Heart left ventricle (tissue), 16 donors: ENCODE measurements around the gene CHST9. TPM values are rescaled to one million over a fixed set of nuclear protein-coding genes. Genes with fewer than 3 reads are reported as not detected.
A peak's percentile ranks its signal among the peaks of the same experiment; 100 is the strongest.

Source experiments
- ATAC-seq, 4 donors: fragments of 200-7000 bp; cut with Tn5 transposase; one replicate each; pipeline ENCODE4 v1.9.1; 2020 to 2022; ENCODE audit warnings: moderate library complexity in 4 of 4, mild to moderate bottlenecking in 3 of 4, moderate number of reproducible peaks in 1 of 4
- DNase-seq, 5 donors: peaks; one replicate each; pipeline ENCODE4 v3.0.0-alpha.2; 2020
- H3K27ac ChIP-seq, 12 donors: fragments of 200-600 bp; sonication (generic) in 4 of 12; one replicate each; pipeline versions ENCODE4 v1.5.0 to v1.8.0; 2016 to 2022; ENCODE audit warnings: mild to moderate bottlenecking in 2 of 12
- H3K27me3 ChIP-seq, 9 donors: fragments of 200-600 bp; sonication (generic) in 2 of 9; one replicate each; pipeline versions ENCODE4 v1.5.1 to v1.8.0; 2016 to 2022; ENCODE audit warnings: mild to moderate bottlenecking in 3 of 9
- H3K36me3 ChIP-seq, 9 donors: fragments of 200-600 bp; sonication (generic) in 2 of 9; one replicate each; pipeline versions ENCODE4 v1.5.0 to v1.8.0; 2018 to 2022; ENCODE audit warnings: mild to moderate bottlenecking in 2 of 9
- H3K4me1 ChIP-seq, 12 donors: fragments of 200-600 bp; sonication (generic) in 4 of 12; one replicate each; pipeline versions ENCODE4 v1.5.0 to v1.8.0; 2016 to 2022; ENCODE audit warnings: mild to moderate bottlenecking in 3 of 12
- H3K4me3 ChIP-seq, 12 donors: fragments of 200-600 bp; sonication (generic) in 4 of 12; one replicate each; pipeline versions ENCODE4 v1.5.0 to v1.8.0; 2017 to 2022; ENCODE audit warnings: mild to moderate bottlenecking in 9 of 12, moderate library complexity in 4 of 12
- H3K9me3 ChIP-seq, 12 donors: fragments of 200-600 bp; sonication (generic) in 4 of 12; one replicate each; pipeline versions ENCODE4 v1.5.0 to v1.8.0; 2016 to 2022; ENCODE audit warnings: mild to moderate bottlenecking in 1 of 12
- POLR2A ChIP-seq, 2 donors: fragments of 450-650 bp; IDR thresholded peaks; one replicate each; pipeline ENCODE4 v1.6.1; 2017; ENCODE audit warnings: antibody characterized with exemption in 2 of 2, mild to moderate bottlenecking in 2 of 2, moderate library complexity in 2 of 2
- WGBS, 4 donors: extraction: QIAGEN DNeasy Blood & Tissue Kit in 2 of 4; methylation state at CpG; one replicate each; pipeline versions ENCODE4 v1.1.5 to v1.1.7; 2013 to 2018; 5-methylcytosine and 5-hydroxymethylcytosine counted together
- intact Hi-C, 10 donors: fragments of 100-400 bp; cut with DNase I; formaldehyde crosslinking; loops; one replicate each; pipeline versions ENCODE4 v1.11.1 to v1.14.2; 2022
- polyA plus RNA-seq, 2 donors: library from polyadenylated mRNA; stranded (reverse); fragments of 200-250 nt; gene quantifications; one replicate each; pipeline ENCODE4 v1.2.3, GENCODE V29; 2013
- total RNA-seq, 9 donors: library from RNA; depleted of rRNA in 2 of 9; stranded (reverse); fragments of >200 nt in 2 of 9; fragmentation: NEBNext Ultra II Directional in 3 of 9; extraction: Animal tissue kit (Norgen Biotek cat#: 25700) in 3 of 9; gene quantifications; one replicate each; pipeline versions ENCODE4 v1.1.0 to v1.2.4, GENCODE V29; 2016 to 2023
- TF ChIP-seq, protein P1 (sequence below), 12 donors: fragments of 200-600 bp; sonication (generic) in 4 of 12; IDR thresholded peaks; one replicate each; pipeline versions ENCODE4 v1.5.0 to v1.8.0; 2018 to 2022; ENCODE audit warnings: antibody characterized with exemption in 12 of 12, mild to moderate bottlenecking in 5 of 12
- donor health status: ischemic (EF 13 %, LVEDD 7.1; RV severe dilation, severe dysfunction).
- donor health status: healthy with polysubstance abuse.
- donor health status: DM: no; HTN: yes; CAD: no.
- donor health status: DM: no; HTN: no; CAD: no.
- donor health status: ischemic (EF 25% LVEDD 6.9; RV normal size, moderate dysfunction).
- donor health status: ischemic (EF 25% LVEDD 5.7; RV mildly dilated, moderate dysfunction).
- donor health status: healthy.
- donor health status: DM: yes; HTN: yes; CAD: no.
- donor health status: ischemic (EF 35%, LVEDD 5.7; RV mildly dilated, moderate dysfunction).
- donor health status: nonischemic (EF 11% LVEDD 7.7; RV severe dilation, severe dysfunction).
- donor health status: DM: yes; HTN: yes; CAD: no.
- donor health status: PGD.
- donor health status: ischemic (EF 29% LVEDD 5.4; RV normal size, mild dysfunction).
- donor health status: nonischemic (EF 23%, LVEDD 6.1; RV moderate dilation, normal function).

The CHST9 gene
- total and polyA plus RNA-seq, 11 donors = 0.03 to 20.2 (median 4.1) TPM

DNA sequence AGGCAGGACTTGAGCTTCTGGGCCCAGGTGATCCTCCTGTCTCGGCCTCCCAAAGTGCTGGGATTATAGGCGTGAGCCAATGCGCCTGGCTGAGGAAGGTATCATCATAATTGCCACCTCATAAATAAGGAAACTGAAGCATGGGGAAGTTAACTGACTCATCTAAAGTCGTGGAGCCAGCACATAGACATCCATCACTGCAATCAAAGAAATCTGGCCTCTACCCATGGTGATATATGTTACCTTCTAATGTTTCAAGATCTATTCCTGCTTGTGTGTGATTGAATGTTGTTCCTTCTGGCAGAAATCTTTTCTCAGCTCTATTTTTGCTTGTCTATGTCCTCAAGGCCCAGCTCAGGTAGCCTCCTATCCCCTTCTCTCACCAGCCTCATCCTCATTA, 214.5 kb downstream of the CHST9 start:
- no peak for TF ChIP-seq POLR2A (IDR thresholded peaks at IDR 0.05)
- TF ChIP-seq, protein P1, sequence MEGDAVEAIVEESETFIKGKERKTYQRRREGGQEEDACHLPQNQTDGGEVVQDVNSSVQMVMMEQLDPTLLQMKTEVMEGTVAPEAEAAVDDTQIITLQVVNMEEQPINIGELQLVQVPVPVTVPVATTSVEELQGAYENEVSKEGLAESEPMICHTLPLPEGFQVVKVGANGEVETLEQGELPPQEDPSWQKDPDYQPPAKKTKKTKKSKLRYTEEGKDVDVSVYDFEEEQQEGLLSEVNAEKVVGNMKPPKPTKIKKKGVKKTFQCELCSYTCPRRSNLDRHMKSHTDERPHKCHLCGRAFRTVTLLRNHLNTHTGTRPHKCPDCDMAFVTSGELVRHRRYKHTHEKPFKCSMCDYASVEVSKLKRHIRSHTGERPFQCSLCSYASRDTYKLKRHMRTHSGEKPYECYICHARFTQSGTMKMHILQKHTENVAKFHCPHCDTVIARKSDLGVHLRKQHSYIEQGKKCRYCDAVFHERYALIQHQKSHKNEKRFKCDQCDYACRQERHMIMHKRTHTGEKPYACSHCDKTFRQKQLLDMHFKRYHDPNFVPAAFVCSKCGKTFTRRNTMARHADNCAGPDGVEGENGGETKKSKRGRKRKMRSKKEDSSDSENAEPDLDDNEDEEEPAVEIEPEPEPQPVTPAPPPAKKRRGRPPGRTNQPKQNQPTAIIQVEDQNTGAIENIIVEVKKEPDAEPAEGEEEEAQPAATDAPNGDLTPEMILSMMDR (IDR thresholded peaks at IDR 0.05) = no peak
- no peaks in the 10 kb centered on the region for H3K36me3 ChIP-seq
- DNase-seq = no peak
- 73 to 85% (median 80%) methylated on average over 4 of the region's 4 CpGs for WGBS, 4 donors
- H3K27ac ChIP-seq = no peak overlapping the region
- H3K9me3 ChIP-seq = no peaks in the 10 kb centered on the region
- H3K4me3 ChIP-seq = no peak overlapping the region
- H3K27me3 ChIP-seq = no peaks in the 10 kb centered on the region
- intact Hi-C loops = no loop called here
- H3K4me1 ChIP-seq = no peaks in the 10 kb centered on the region
- no peak for ATAC-seq

- DNase-seq = no peak
- Histone ChIP-seq H3K4me1 (peaks cover 0 to 9% (median 0%) of the 10 kb centered on the region in 12 donors), H3K4me3 (no peak overlapping the region), H3K36me3 (no peaks in the 10 kb centered on the region), H3K27me3 (no peaks in the 10 kb centered on the region), H3K9me3 (no peaks in the 10 kb centered on the region), H3K27ac (no peak overlapping the region)
- intact Hi-C loops = loop anchor here in 3 of 10 donors (10.0 kb wide), 4 partner anchors 150 to 580 kb away; no protein-coding TSS in a partner anchor
- no peak for TF ChIP-seq POLR2A (IDR thresholded peaks at IDR 0.05)
- TF ChIP-seq, protein P1 (IDR thresholded peaks at IDR 0.05) = no peak
- 80 to 90% (median 85%) methylated on average over 3 of the region's 3 CpGs for WGBS, 4 donors
- ATAC-seq = peak; percentile 53 to 80 (median 58)
These were observed 219.9 kb downstream of the CHST9 start for GRCh38 chr18:26965206-26965605.

GRCh38 chr18:26963292-26963691, 221.8 kb downstream of the CHST9 start:
- H3K27me3 ChIP-seq = no peaks in the 10 kb centered on the region
- intact Hi-C loops = loop anchor here in 9 of 10 donors (2.0 to 10.0 kb wide), 7 partner anchors 148 to 578 kb away; no protein-coding TSS in a partner anchor
- DNase-seq (no peak), ATAC-seq (peak in 3 of 4 donors; percentile 52 to 56 (median 54))
- H3K27ac ChIP-seq = no peak overlapping the region
- no peak overlapping the region for H3K4me3 ChIP-seq
- TF ChIP-seq POLR2A (IDR thresholded peaks at IDR 0.05) = no peak
- TF ChIP-seq, protein P1 (IDR thresholded peaks at IDR 0.05) = peak; percentile 9 to 51 (median 35)
- no peaks in the 10 kb centered on the region for H3K36me3 ChIP-seq
- H3K4me1 ChIP-seq = peaks cover 0 to 9% (median 0%) of the 10 kb centered on the region in 12 donors
- H3K9me3 ChIP-seq = no peaks in the 10 kb centered on the region
- WGBS, 4 donors = 57 to 63% (median 59%) methylated on average over 3 of the region's 3 CpGs

GRCh38 chr18:26961839-26962238, 223.3 kb downstream of the CHST9 start:
- Histone ChIP-seq H3K4me1 (peaks cover 0 to 9% (median 2%) of the 10 kb centered on the region in 12 donors), H3K27ac (no peak overlapping the region), H3K27me3 (no peaks in the 10 kb centered on the region), H3K4me3 (no peak overlapping the region), H3K9me3 (no peaks in the 10 kb centered on the region), H3K36me3 (no peaks in the 10 kb centered on the region)
- DNase-seq = no peak
- no peak for ATAC-seq
- TF ChIP-seq POLR2A (IDR thresholded peaks at IDR 0.05) = no peak
- TF ChIP-seq, protein P1 (IDR thresholded peaks at IDR 0.05) = no peak
- 94 to 98% (median 97%) methylated on average over 3 of the region's 3 CpGs for WGBS, 4 donors
- intact Hi-C loops = loop anchor here (2.0 to 10.0 kb wide), 7 partner anchors 147 to 577 kb away; no protein-coding TSS in a partner anchor
